Left lung (tissue), 10 donors: ENCODE results near the gene TTC9C. TPM values are rescaled to one million over a fixed set of nuclear protein-coding genes. Genes with fewer than 3 reads are reported as not detected.

Experiments used
- ATAC-seq: fragments of 200-7000 bp; cut with Tn5 transposase; one replicate; pipeline ENCODE4 v1.9.1; 2020; ENCODE audit warnings: moderate library complexity
- DNase-seq, 4 donors: peaks; one replicate each; pipeline ENCODE4 v3.0.0-alpha.2; 2013 to 2020
- H3K27ac ChIP-seq, 2 donors: fragments of 200-600 bp; sonication (generic) in 1 of 2; one replicate each; pipeline versions ENCODE4 v1.5.0 to v1.8.0; 2020 to 2021
- H3K27me3 ChIP-seq, 2 donors: fragments of 200-600 bp; sonication (generic) in 1 of 2; one replicate each; pipeline versions ENCODE4 v1.5.0 to v1.8.0; 2020 to 2021
- H3K36me3 ChIP-seq, 2 donors: fragments of 200-600 bp; sonication (generic) in 1 of 2; one replicate each; pipeline versions ENCODE4 v1.5.0 to v1.8.0; 2020 to 2021
- H3K4me1 ChIP-seq, 2 donors: fragments of 200-600 bp; one replicate each; pipeline ENCODE4 v1.8.0; 2021
- H3K4me3 ChIP-seq, 2 donors: fragments of 200-600 bp; sonication (generic) in 1 of 2; one replicate each; pipeline versions ENCODE4 v1.5.0 to v1.8.0; 2020 to 2021; ENCODE audit warnings: mild to moderate bottlenecking in 1 of 2
- H3K9me3 ChIP-seq, 2 donors: fragments of 200-600 bp; sonication (generic) in 1 of 2; one replicate each; pipeline versions ENCODE4 v1.5.0 to v1.8.0; 2020 to 2021
- intact Hi-C, 2 donors: fragments of 100-400 bp; cut with DNase I; formaldehyde crosslinking; loops; one replicate each; pipeline versions ENCODE4 v1.11.2 to v1.14.2; 2022
- polyA plus RNA-seq, 6 donors: library from polyadenylated mRNA; unstranded; fragments of 120-200 nt; gene quantifications; one replicate each; pipeline ENCODE4 v1.2.1, GENCODE V29; 2013; ENCODE audit not compliant: insufficient read length in 6 of 6
- total RNA-seq, 2 donors: library from RNA; stranded (reverse); fragmentation: NEBNext Ultra II Directional; extraction: Animal tissue kit (Norgen Biotek cat#: 25700); gene quantifications; one replicate each; pipeline ENCODE4 v1.2.1, GENCODE V29; 2021
- TF ChIP-seq, protein P1 (sequence below), 2 donors: fragments of 200-600 bp; sonication (generic) in 1 of 2; IDR thresholded peaks; one replicate each; pipeline versions ENCODE4 v1.5.0 to v1.8.0; 2021; ENCODE audit warnings: antibody characterized with exemption in 2 of 2
- donor health status: DM: no; HTN: yes; CAD: no.
- donor health status: DM: no; HTN: no; CAD: no.

Gene TTC9C
- total and polyA plus RNA-seq, 8 donors: 32.2 to 43.4 (median 38.7) TPM

DNA sequence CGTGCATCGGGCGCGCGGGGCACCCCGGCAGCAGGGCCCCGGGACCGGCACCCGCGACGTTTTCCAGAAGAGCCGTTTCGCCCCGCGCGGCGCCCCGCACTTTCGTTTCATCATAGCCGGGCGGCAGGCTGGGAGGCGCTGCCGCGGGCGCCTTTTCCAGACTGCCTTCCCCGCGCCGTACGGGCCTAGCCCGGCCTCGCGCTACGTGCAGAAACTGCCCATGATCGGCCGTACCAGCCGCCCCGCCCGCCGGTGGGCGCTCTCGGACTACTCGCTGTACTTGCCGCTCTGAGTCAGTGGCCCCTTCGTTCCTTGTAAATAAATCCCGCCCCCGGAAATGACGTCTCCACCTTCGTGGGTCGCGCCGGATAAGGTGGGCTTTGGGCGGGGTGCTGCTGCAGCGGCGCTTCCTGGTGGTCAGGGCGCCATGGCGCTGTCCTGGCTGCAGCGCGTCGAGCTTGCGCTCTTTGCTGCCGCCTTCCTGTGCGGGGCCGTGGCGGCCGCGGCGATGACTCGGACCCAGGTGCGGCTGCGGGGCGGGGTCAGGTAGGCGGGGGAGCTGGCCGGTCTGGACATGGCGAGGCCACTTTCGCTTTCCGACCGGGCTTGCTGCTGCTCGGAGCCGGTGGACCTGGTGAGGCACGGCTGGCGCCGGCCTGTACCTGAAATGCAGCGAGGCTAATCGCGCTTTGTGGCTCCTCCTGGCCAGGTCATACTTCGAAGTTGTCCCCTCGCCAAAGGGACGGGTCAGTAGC lies 58.9 kb downstream of the TTC9C start, which contains the start of gene TMEM179B:
Gene TMEM179B, plus strand, starts transcription at position 398 of the 755 bp plus-strand sequence. Its CDS starts 30 bp downstream, at position 428.
- peak within 1 kb of the TSS; percentile 91 to 96 for H3K4me3 ChIP-seq
- peak; percentile 97 to 99 (median 98) for DNase-seq
- peak within 1 kb of the TSS; percentile 96 to 98 for H3K27ac ChIP-seq
- TF ChIP-seq, protein P1, sequence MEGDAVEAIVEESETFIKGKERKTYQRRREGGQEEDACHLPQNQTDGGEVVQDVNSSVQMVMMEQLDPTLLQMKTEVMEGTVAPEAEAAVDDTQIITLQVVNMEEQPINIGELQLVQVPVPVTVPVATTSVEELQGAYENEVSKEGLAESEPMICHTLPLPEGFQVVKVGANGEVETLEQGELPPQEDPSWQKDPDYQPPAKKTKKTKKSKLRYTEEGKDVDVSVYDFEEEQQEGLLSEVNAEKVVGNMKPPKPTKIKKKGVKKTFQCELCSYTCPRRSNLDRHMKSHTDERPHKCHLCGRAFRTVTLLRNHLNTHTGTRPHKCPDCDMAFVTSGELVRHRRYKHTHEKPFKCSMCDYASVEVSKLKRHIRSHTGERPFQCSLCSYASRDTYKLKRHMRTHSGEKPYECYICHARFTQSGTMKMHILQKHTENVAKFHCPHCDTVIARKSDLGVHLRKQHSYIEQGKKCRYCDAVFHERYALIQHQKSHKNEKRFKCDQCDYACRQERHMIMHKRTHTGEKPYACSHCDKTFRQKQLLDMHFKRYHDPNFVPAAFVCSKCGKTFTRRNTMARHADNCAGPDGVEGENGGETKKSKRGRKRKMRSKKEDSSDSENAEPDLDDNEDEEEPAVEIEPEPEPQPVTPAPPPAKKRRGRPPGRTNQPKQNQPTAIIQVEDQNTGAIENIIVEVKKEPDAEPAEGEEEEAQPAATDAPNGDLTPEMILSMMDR (IDR thresholded peaks at IDR 0.05): peak in 1 of 2 donors; percentile 6
- peaks cover 0 to 37% of the 10 kb centered on the region in 2 donors for H3K36me3 ChIP-seq
- intact Hi-C loops: no loop called here
- H3K4me1 ChIP-seq: peaks cover 20 to 57% of the 10 kb centered on the region in 2 donors
- H3K27me3 ChIP-seq: no peaks in the 10 kb centered on the region
- peak; percentile 89 for ATAC-seq
- H3K9me3 ChIP-seq: no peaks in the 10 kb centered on the region

Other genes starting within 250 kb of the TTC9C start
- gene AHNAK, start 181.7 kb upstream of the TTC9C start, total RNA-seq: 100 to 1,000 TPM; 437 to 636 TPM
- gene AHNAK, start 181.7 kb upstream of the TTC9C start, polyA plus RNA-seq: 100 to 1,000 TPM; 176 to 256 (median 209) TPM
- 1,000 to 10,000 TPM in 1 of 2 donors, 100 to 1,000 TPM in 1; 973 to 1,076 TPM for gene EEF1G, start 154.6 kb upstream of the TTC9C start, total RNA-seq
- gene EEF1G, start 154.6 kb upstream of the TTC9C start, polyA plus RNA-seq: 1,000 to 10,000 TPM; 2,175 to 2,492 (median 2,304) TPM
- 10 to 100 TPM; 12.6 to 19.8 TPM for gene TUT1, start 137.0 kb upstream of the TTC9C start, total RNA-seq
- 10 to 100 TPM; 21.9 to 27.8 (median 23.4) TPM for gene TUT1, start 137.0 kb upstream of the TTC9C start, polyA plus RNA-seq
- 10 to 100 TPM; 67.1 to 86.0 TPM for gene MTA2, start 126.6 kb upstream of the TTC9C start, total RNA-seq
- gene MTA2, start 126.6 kb upstream of the TTC9C start, polyA plus RNA-seq: 100 to 1,000 TPM in 2 of 6 donors, 10 to 100 TPM in 4; 90.1 to 110 (median 97.4) TPM
- gene EML3, start 115.7 kb upstream of the TTC9C start, total RNA-seq: 10 to 100 TPM; 61.5 to 82.5 TPM
- 10 to 100 TPM; 39.3 to 58.5 (median 53.5) TPM for gene EML3, start 115.7 kb upstream of the TTC9C start, polyA plus RNA-seq
- 1 to 10 TPM; 4.3 to 5.2 TPM for gene ROM1, start 115.2 kb upstream of the TTC9C start, total RNA-seq
- gene ROM1, start 115.2 kb upstream of the TTC9C start, polyA plus RNA-seq: 1 to 10 TPM; 3.4 to 6.5 (median 5.9) TPM
- gene B3GAT3, start 106.5 kb upstream of the TTC9C start, total RNA-seq: 10 to 100 TPM; 44.1 to 46.2 TPM
- gene B3GAT3, start 106.5 kb upstream of the TTC9C start, polyA plus RNA-seq: 10 to 100 TPM; 19.0 to 35.6 (median 25.0) TPM
- 100 to 1,000 TPM; 270 to 325 TPM for gene GANAB, start 81.9 kb upstream of the TTC9C start, total RNA-seq
- gene GANAB, start 81.9 kb upstream of the TTC9C start, polyA plus RNA-seq: 100 to 1,000 TPM; 287 to 341 (median 312) TPM
- 10 to 100 TPM; 24.2 to 27.1 TPM for gene INTS5, start 75.2 kb upstream of the TTC9C start, total RNA-seq
- 10 to 100 TPM; 12.7 to 18.4 (median 17.5) TPM for gene INTS5, start 75.2 kb upstream of the TTC9C start, polyA plus RNA-seq
- 10 to 100 TPM; 46.2 to 65.5 TPM for gene C11orf98, start 63.3 kb upstream of the TTC9C start, total RNA-seq
- 10 to 100 TPM; 42.6 to 64.7 (median 51.1) TPM for gene C11orf98, start 63.3 kb upstream of the TTC9C start, polyA plus RNA-seq
- gene CSKMT, start 63.2 kb upstream of the TTC9C start, total RNA-seq: 10 to 100 TPM; 12.8 to 21.8 TPM
- gene CSKMT, start 63.2 kb upstream of the TTC9C start, polyA plus RNA-seq: 1 to 10 TPM; 5.1 to 7.4 (median 6.0) TPM
- gene UQCC3, start 56.8 kb upstream of the TTC9C start, total RNA-seq: 1 to 10 TPM; 6.6 to 6.7 TPM
- gene UQCC3, start 56.8 kb upstream of the TTC9C start, polyA plus RNA-seq: 1 to 10 TPM; 6.2 to 9.0 (median 6.8) TPM
- 1 to 10 TPM; 6.0 to 8.2 TPM for gene LBHD1, start 56.2 kb upstream of the TTC9C start, total RNA-seq
- 1 to 10 TPM; 4.4 to 9.9 (median 8.2) TPM for gene LBHD1, start 56.2 kb upstream of the TTC9C start, polyA plus RNA-seq
- 10 to 100 TPM; 67.5 to 74.4 TPM for gene UBXN1, start 49.4 kb upstream of the TTC9C start, total RNA-seq
- gene UBXN1, start 49.4 kb upstream of the TTC9C start, polyA plus RNA-seq: 100 to 1,000 TPM; 140 to 169 (median 157) TPM
- gene LRRN4CL, start 39.0 kb upstream of the TTC9C start, total RNA-seq: 1 to 10 TPM in 1 of 2 donors, under 1 TPM in 1; 0.32 to 2.0 TPM
- 1 to 10 TPM in 1 of 6 donors, under 1 TPM in 5; 0.32 to 1.2 (median 0.69) TPM for gene LRRN4CL, start 39.0 kb upstream of the TTC9C start, polyA plus RNA-seq
- gene BSCL2, start 21.1 kb upstream of the TTC9C start, total RNA-seq: 100 to 1,000 TPM in 1 of 2 donors, 10 to 100 TPM in 1; 77.8 to 109 TPM
- 10 to 100 TPM; 39.9 to 51.9 (median 46.3) TPM for gene BSCL2, start 21.1 kb upstream of the TTC9C start, polyA plus RNA-seq
- under 1 TPM in 1 of 2 donors, not detected in 1; 0.42 TPM for gene GNG3, start 20.8 kb upstream of the TTC9C start, total RNA-seq
- gene GNG3, start 20.8 kb upstream of the TTC9C start, polyA plus RNA-seq: 1 to 10 TPM; 1.5 to 1.9 (median 1.6) TPM
- 10 to 100 TPM; 31.8 to 43.2 TPM for gene HNRNPUL2, start 1.0 kb upstream of the TTC9C start, total RNA-seq
- gene HNRNPUL2, start 1.0 kb upstream of the TTC9C start, polyA plus RNA-seq: 10 to 100 TPM; 79.9 to 95.4 (median 91.2) TPM
- gene ZBTB3, start 25.7 kb downstream of the TTC9C start, total RNA-seq: 10 to 100 TPM; 11.2 TPM
- gene ZBTB3, start 25.7 kb downstream of the TTC9C start, polyA plus RNA-seq: 1 to 10 TPM; 7.3 to 9.6 (median 8.3) TPM
- 10 to 100 TPM; 64.9 to 70.3 TPM for gene POLR2G, start 33.1 kb downstream of the TTC9C start, total RNA-seq
- 100 to 1,000 TPM; 135 to 159 (median 148) TPM for gene POLR2G, start 33.1 kb downstream of the TTC9C start, polyA plus RNA-seq
- 10 to 100 TPM; 14.5 to 24.9 TPM for gene TAF6L, start 42.9 kb downstream of the TTC9C start, total RNA-seq
- gene TAF6L, start 42.9 kb downstream of the TTC9C start, polyA plus RNA-seq: 10 to 100 TPM; 26.6 to 35.2 (median 30.3) TPM
- 10 to 100 TPM; 52.7 to 58.7 TPM for gene TMEM179B, start 58.9 kb downstream of the TTC9C start, total RNA-seq
- gene TMEM179B, start 58.9 kb downstream of the TTC9C start, polyA plus RNA-seq: 10 to 100 TPM; 43.9 to 56.7 (median 49.8) TPM
- 10 to 100 TPM; 15.7 to 16.2 TPM for gene TMEM223, start 63.5 kb downstream of the TTC9C start, total RNA-seq
- gene TMEM223, start 63.5 kb downstream of the TTC9C start, polyA plus RNA-seq: 10 to 100 TPM; 19.6 to 26.4 (median 20.7) TPM
- 10 to 100 TPM; 67.8 to 73.0 TPM for gene NXF1, start 77.0 kb downstream of the TTC9C start, total RNA-seq
- 100 to 1,000 TPM; 118 to 157 (median 134) TPM for gene NXF1, start 77.0 kb downstream of the TTC9C start, polyA plus RNA-seq
- gene STX5, start 103.6 kb downstream of the TTC9C start, total RNA-seq: 10 to 100 TPM; 38.9 to 40.5 TPM
- gene STX5, start 103.6 kb downstream of the TTC9C start, polyA plus RNA-seq: 10 to 100 TPM; 49.5 to 55.7 (median 51.2) TPM
- gene TEX54, start 104.4 kb downstream of the TTC9C start, total RNA-seq: not detected
- under 1 TPM in 2 of 6 donors, not detected in 4; 0.36 to 0.69 TPM for gene TEX54, start 104.4 kb downstream of the TTC9C start, polyA plus RNA-seq
- gene WDR74, start 111.1 kb downstream of the TTC9C start, total RNA-seq: 10 to 100 TPM; 24.6 to 45.4 TPM
- gene WDR74, start 111.1 kb downstream of the TTC9C start, polyA plus RNA-seq: 10 to 100 TPM; 36.1 to 54.0 (median 43.3) TPM
- 100 to 1,000 TPM; 131 to 228 TPM for gene SLC3A2, start 152.4 kb downstream of the TTC9C start, total RNA-seq
- 100 to 1,000 TPM; 161 to 223 (median 180) TPM for gene SLC3A2, start 152.4 kb downstream of the TTC9C start, polyA plus RNA-seq
- 1 to 10 TPM; 1.2 to 2.3 TPM for gene CHRM1, start 192.9 kb downstream of the TTC9C start, total RNA-seq
- under 1 TPM; 0.34 to 0.71 (median 0.52) TPM for gene CHRM1, start 192.9 kb downstream of the TTC9C start, polyA plus RNA-seq